H1 (cell line): ENCODE data around the gene HEPHL1. TPM values are rescaled to one million over a fixed set of nuclear protein-coding genes. Genes with fewer than 3 reads are reported as not detected.
A peak's percentile ranks its signal among the peaks of the same experiment; 100 is the strongest.

ENCODE experiments used
- CTCF ChIA-PET: fragments of 300-600 bp; sonication (Branson Sonifier 250); formaldehyde crosslinking; loops from one replicate; lab custom pipeline; 2021; ENCODE audit not compliant: partially characterized antibody; lab: Charles Lee
- POLR2A ChIA-PET: fragments of 300-600 bp; sonication (Branson Sonifier 250); formaldehyde crosslinking; loops from one replicate; lab custom pipeline; 2021; ENCODE audit warnings: inconsistent platforms; ENCODE audit not compliant: partially characterized antibody; lab: Charles Lee
- DNase-seq, 2 experiments: peaks; one replicate each; pipeline versions ENCODE4 v3.0.0 to v3.0.0-alpha.2; 2010 to 2022; ENCODE audit warnings: low spot score in 2 of 2, low read depth in 1 of 2, mixed read lengths in 1 of 2
- FAIRE-seq: peaks from 2 replicates; lab custom pipeline; 2011; peaks lifted over from hg19 to GRCh38; lab: Jason Lieb, UNC
- H2AFZ ChIP-seq: 2 replicates; pipeline ENCODE4 v1.8.1; 2012; ENCODE audit warnings: low read length, inconsistent platforms
- H2AK5ac ChIP-seq: 2 replicates; pipeline ENCODE4 v1.6.1; 2013; ENCODE audit warnings: low read depth, low read length
- H2BK120ac ChIP-seq: replicated peaks from 2 replicates; pipeline ENCODE3; 2013; ENCODE audit warnings: low read depth, low read length, inconsistent platforms
- H2BK12ac ChIP-seq: 2 replicates; pipeline ENCODE4 v1.6.1; 2013; ENCODE audit warnings: low read depth, low read length
- H2BK15ac ChIP-seq: 2 replicates; pipeline ENCODE4 v1.6.1; 2013; ENCODE audit warnings: low read length
- H2BK20ac ChIP-seq: 2 replicates; pipeline ENCODE4 v1.6.1; 2013; ENCODE audit warnings: low read length
- H2BK5ac ChIP-seq: 2 replicates; pipeline ENCODE4 v1.6.1; 2013; ENCODE audit warnings: low read depth, low read length
- H3K14ac ChIP-seq: 2 replicates; pipeline ENCODE4 v1.6.1; 2013; ENCODE audit warnings: inconsistent platforms; ENCODE audit not compliant: insufficient read length
- H3K18ac ChIP-seq: 2 replicates; pipeline ENCODE4 v1.6.1; 2013; ENCODE audit warnings: low read length; ENCODE audit errors: extremely low read depth
- H3K23ac ChIP-seq: 2 replicates; pipeline ENCODE4 v1.6.1; 2013; ENCODE audit warnings: inconsistent platforms; ENCODE audit not compliant: insufficient read length
- H3K23me2 ChIP-seq: 2 replicates; pipeline ENCODE4 v1.6.1; 2013; ENCODE audit warnings: low read depth, low read length
- H3K27ac ChIP-seq: 2 replicates; pipeline ENCODE4 v1.6.1; 2011; ENCODE audit warnings: low read depth, low read length, inconsistent platforms
- H3K27me3 ChIP-seq, 4 experiments: replicated peaks in 1 of 4; 1 replicate in 1 of 4; 2 replicates in 3 of 4; pipeline versions ENCODE4 v1.6.1 to v1.8.1; 2011 to 2013; ENCODE audit warnings: low read length in 3 of 4, mild to moderate bottlenecking in 3 of 4, inconsistent platforms in 2 of 4, mixed read lengths in 2 of 4, moderate library complexity in 1 of 4; ENCODE audit not compliant: control insufficient read depth in 3 of 4, insufficient read depth in 3 of 4; ENCODE audit errors: extremely low read depth in 1 of 4
- H3K36me3 ChIP-seq, 4 experiments: 2 replicates each; pipeline versions ENCODE4 v1.6.1 to v1.8.1; 2011 to 2013; ENCODE audit warnings: mild to moderate bottlenecking in 4 of 4, low read length in 3 of 4, moderate library complexity in 2 of 4, control low read depth in 1 of 4, inconsistent platforms in 1 of 4; ENCODE audit not compliant: insufficient read depth in 4 of 4, control insufficient read depth in 2 of 4
- H3K4ac ChIP-seq: replicated peaks from 2 replicates; pipeline ENCODE3; 2013; ENCODE audit warnings: low read length, low read depth, mixed read lengths, inconsistent platforms; ENCODE audit not compliant: insufficient read length
- H3K4me1 ChIP-seq, 4 experiments: replicated peaks in 1 of 4; 1 replicate in 1 of 4; 2 replicates in 3 of 4; pipeline versions ENCODE4 v1.6.1 to v1.8.1; 2011 to 2013; ENCODE audit warnings: low read length in 3 of 4, inconsistent platforms in 2 of 4, mixed read lengths in 1 of 4; ENCODE audit not compliant: insufficient read depth in 4 of 4, control insufficient read depth in 3 of 4
- H3K4me2 ChIP-seq, 2 experiments: 2 replicates each; pipeline versions ENCODE4 v1.6.1 to v1.8.1; 2011 to 2013; ENCODE audit warnings: low read depth in 2 of 2, low read length in 2 of 2, control low read depth in 1 of 2, inconsistent platforms in 1 of 2, mild to moderate bottlenecking in 1 of 2; ENCODE audit not compliant: insufficient read depth in 1 of 2
- H3K4me3 ChIP-seq, 4 experiments: fragments of 200-600, 300-600 bp in 1 of 4; sonication (generic), shearing (Covaris generic), sonication (Bioruptor Twin) in 1 of 4; 2 replicates each; pipeline versions ENCODE4 v1.5.1 to v1.8.1; 2011 to 2016; ENCODE audit warnings: low read length in 4 of 4, low read depth in 3 of 4, control low read depth in 2 of 4, inconsistent platforms in 2 of 4, mild to moderate bottlenecking in 2 of 4, mixed read lengths in 1 of 4, moderate library complexity in 1 of 4; ENCODE audit not compliant: insufficient read depth in 2 of 4; ENCODE audit errors: extremely low read depth in 1 of 4
- H3K56ac ChIP-seq: replicated peaks from 2 replicates; pipeline ENCODE3; 2013; ENCODE audit warnings: low read depth, mild to moderate bottlenecking, mixed read lengths, low read length, inconsistent platforms; ENCODE audit not compliant: insufficient read length
- H3K79me1 ChIP-seq: 2 replicates; pipeline ENCODE4 v1.6.1; 2013; ENCODE audit warnings: low read depth, low read length, control low read depth
- H3K79me2 ChIP-seq, 2 experiments: 2 replicates each; pipeline versions ENCODE4 v1.6.1 to v1.8.1; 2012 to 2013; ENCODE audit warnings: low read length in 2 of 2, mild to moderate bottlenecking in 2 of 2, inconsistent platforms in 1 of 2; ENCODE audit not compliant: insufficient read depth in 2 of 2, control insufficient read depth in 1 of 2
- H3K9ac ChIP-seq, 4 experiments: replicated peaks in 1 of 4; 1 replicate in 1 of 4; 2 replicates in 3 of 4; pipeline versions ENCODE4 v1.6.1 to v1.8.1; 2011 to 2013; ENCODE audit warnings: low read depth in 3 of 4, low read length in 3 of 4, control low read depth in 2 of 4, mild to moderate bottlenecking in 2 of 4, moderate library complexity in 2 of 4, inconsistent platforms in 1 of 4; ENCODE audit errors: extremely low read depth in 1 of 4
- H3K9me3 ChIP-seq, 2 experiments: 2 replicates each; pipeline versions ENCODE4 v1.6.1 to v1.8.1; 2012 to 2013; ENCODE audit warnings: mild to moderate bottlenecking in 2 of 2, moderate library complexity in 2 of 2, control low read depth in 1 of 2, inconsistent platforms in 1 of 2, low read depth in 1 of 2, low read length in 1 of 2, mixed read lengths in 1 of 2; ENCODE audit not compliant: insufficient read depth in 2 of 2
- H4K20me1 ChIP-seq, 2 experiments: replicated peaks in 1 of 2; 2 replicates each; pipeline versions ENCODE3 to v1.8.1; 2011 to 2013; ENCODE audit warnings: inconsistent platforms in 2 of 2, low read length in 2 of 2, mild to moderate bottlenecking in 1 of 2; ENCODE audit not compliant: insufficient read depth in 2 of 2, control insufficient read depth in 1 of 2
- H4K5ac ChIP-seq: 2 replicates; pipeline ENCODE4 v1.6.1; 2013; ENCODE audit warnings: low read length, low read depth, mixed read lengths, inconsistent platforms; ENCODE audit not compliant: insufficient read length
- H4K8ac ChIP-seq: 2 replicates; pipeline ENCODE4 v1.8.0; 2013; ENCODE audit warnings: mild to moderate bottlenecking, moderate library complexity, low read length, inconsistent platforms; ENCODE audit not compliant: insufficient read depth; ENCODE audit errors: extremely low read depth
- H4K91ac ChIP-seq: replicated peaks from 2 replicates; pipeline ENCODE3; 2013; ENCODE audit warnings: low read length, mixed read lengths, inconsistent platforms; ENCODE audit not compliant: insufficient read length
- BRCA1 ChIP-seq: IDR thresholded peaks from 2 replicates; pipeline ENCODE4 v1.6.1; 2012; ENCODE audit warnings: low read depth, low read length, improper control_type of control experiment
- EZH2 ChIP-seq: fragments of 200-600 bp; sonication (generic); IDR thresholded peaks from 2 replicates; pipeline ENCODE4 v1.7.1; 2012; ENCODE audit warnings: low read depth, mild to moderate bottlenecking, moderate library complexity, low read length, inconsistent platforms; ENCODE audit not compliant: severe bottlenecking
- JUN ChIP-seq: IDR thresholded peaks from 2 replicates; pipeline ENCODE4 v1.6.1; 2011; ENCODE audit warnings: low read depth, mild to moderate bottlenecking, improper control_type of control experiment, low read length
- JUND ChIP-seq: IDR thresholded peaks from 2 replicates; pipeline ENCODE4 v1.6.1; 2011; ENCODE audit warnings: mild to moderate bottlenecking, improper control_type of control experiment, low read length
- NANOG ChIP-seq: IDR thresholded peaks from 2 replicates; pipeline ENCODE4 v1.6.1; 2011; ENCODE audit warnings: low read length, low read depth, mild to moderate bottlenecking, inconsistent platforms; ENCODE audit not compliant: insufficient read depth, poor library complexity, severe bottlenecking
- POLR2A ChIP-seq, 2 experiments: IDR thresholded peaks; 1 replicate in 1 of 2; 2 replicates in 1 of 2; pipeline ENCODE4 v1.6.1; 2011; ENCODE audit warnings: low read depth in 2 of 2, low read length in 2 of 2, mild to moderate bottlenecking in 2 of 2; ENCODE audit errors: control extremely low read depth in 1 of 2
- SAP30 ChIP-seq: fragments of 300-600 bp; sonication (generic); IDR thresholded peaks from 2 replicates; pipeline ENCODE4 v1.7.1; 2012; ENCODE audit warnings: low read length, moderate library complexity, mild to moderate bottlenecking, inconsistent platforms; ENCODE audit not compliant: insufficient read depth, insufficient replicate concordance
- SIN3A ChIP-seq, 2 experiments: IDR thresholded peaks in 1 of 2; conservative IDR thresholded peaks in 1 of 2; 2 replicates each; pipeline ENCODE4 v1.6.1; 2011 to 2012; ENCODE audit warnings: low read length in 2 of 2, improper control_type of control experiment in 1 of 2, low read depth in 1 of 2, mild to moderate bottlenecking in 1 of 2
- SIX5 ChIP-seq: IDR thresholded peaks from 2 replicates; pipeline ENCODE4 v1.6.1; 2011; ENCODE audit warnings: mild to moderate bottlenecking, low read depth, low read length
- SP1 ChIP-seq: IDR thresholded peaks from 2 replicates; pipeline ENCODE4 v1.6.1; 2011; ENCODE audit warnings: low read depth, low read length
- SP2 ChIP-seq: IDR thresholded peaks from 2 replicates; pipeline ENCODE4 v1.6.1; 2012; ENCODE audit warnings: mild to moderate bottlenecking, low read length, inconsistent platforms
- TBP ChIP-seq: IDR thresholded peaks from 2 replicates; pipeline ENCODE4 v1.6.1; 2011; ENCODE audit warnings: low read depth, low read length, improper control_type of control experiment
- polyA plus RNA-seq, 7 experiments: library from polyadenylated mRNA; depleted of rRNA in 3 of 7; stranded (reverse) in 5 of 7; unstranded in 2 of 7; fragments of >200 nt in 5 of 7; fragments of 200-250 nt in 2 of 7; gene quantifications; 1 replicate in 5 of 7; 2 replicates in 1 of 7; 4 replicates in 1 of 7; pipeline versions ENCODE4 v1.2.1 to v1.2.3, GENCODE V29; 2011 to 2013; ENCODE audit warnings: missing spikeins in 2 of 7, mixed read lengths in 2 of 7
- total RNA-seq: library from RNA; stranded (reverse); fragmentation: NEBNext Ultra II Directional; extraction: Animal tissue kit (Norgen Biotek cat#: 25700); gene quantifications from 2 replicates; pipeline ENCODE4 v1.2.1, GENCODE V29; 2021
- TF ChIP-seq, protein P1 (sequence below): IDR thresholded peaks from 2 replicates; pipeline ENCODE4 v1.6.1; 2012; ENCODE audit warnings: inconsistent platforms
- TF ChIP-seq, protein P2 (sequence below): IDR thresholded peaks from 2 replicates; pipeline ENCODE4 v1.6.1; 2012; ENCODE audit warnings: inconsistent platforms

The HEPHL1 gene
- total and polyA plus RNA-seq, 2 of the 8 experiments (the other 6 are each of a cell fraction or from before 2014, with no cell fraction given) = 0.09 to 0.11 TPM

DNA sequence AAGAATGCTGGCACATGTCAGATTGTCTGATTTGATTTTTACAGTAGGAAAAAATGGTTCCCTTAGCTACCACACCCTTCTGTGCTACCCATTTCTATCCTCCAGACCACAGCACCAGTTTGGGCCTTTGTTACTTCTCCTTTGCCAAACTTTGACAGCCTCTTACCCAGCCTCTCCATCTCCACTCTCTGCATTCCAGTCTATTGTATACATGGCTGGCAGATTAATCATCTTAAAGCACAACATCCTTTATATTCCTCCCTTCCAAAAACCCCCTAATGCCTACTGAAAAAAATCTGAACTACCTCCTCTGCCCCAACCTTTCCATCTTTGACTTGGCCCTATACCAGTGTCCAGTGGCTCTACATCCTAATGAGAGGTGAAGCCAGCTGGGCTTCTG is 96.7 kb downstream of the HEPHL1 start:
- CTCF ChIA-PET = interaction anchor here (1.5 to 1.7 kb wide), 2 partner anchors 10 to 66 kb away, joined by 3 to 4 read pairs; partner anchors contain the start of gene PANX1
- H4K5ac ChIP-seq = no peak overlapping the region
- H3K23me2 ChIP-seq = no peaks in the 10 kb centered on the region; the same call in 1 of the 2 replicates
- peak overlapping the region; percentile 94 for H4K91ac ChIP-seq
- no peak overlapping the region for H2AFZ ChIP-seq
- H2BK5ac ChIP-seq = no peak overlapping the region
- H2AK5ac ChIP-seq = no peak overlapping the region
- H3K9ac ChIP-seq = no peak overlapping the region
- H3K79me1 ChIP-seq = no peaks in the 10 kb centered on the region; the same call in 1 of the 2 replicates
- H3K4me1 ChIP-seq = peaks cover 5 to 19% (median 14%) of the 10 kb centered on the region in 4 experiments; a peak in 6 of 7 replicates
- TF ChIP-seq EZH2 (no peak), POLR2A (IDR thresholded peaks at IDR 0.05; ENCODE audit: control extremely low read depth in 1 of 2, low read depth in 2 of 2, low read length in 2 of 2) (no peak), JUN (no peak), TBP (no peak), JUND (no peak), BRCA1 (no peak), SP1 (no peak), SP2 (no peak), SIX5 (no peak), SIN3A (conservative IDR thresholded peaks at IDR 0.05 in 1 of 2, IDR thresholded peaks at IDR 0.05 in 1 of 2; ENCODE audit: low read depth in 1 of 2, low read length in 2 of 2) (no peak), SAP30 (no peak), NANOG (no peak)
- TF ChIP-seq, protein P1, sequence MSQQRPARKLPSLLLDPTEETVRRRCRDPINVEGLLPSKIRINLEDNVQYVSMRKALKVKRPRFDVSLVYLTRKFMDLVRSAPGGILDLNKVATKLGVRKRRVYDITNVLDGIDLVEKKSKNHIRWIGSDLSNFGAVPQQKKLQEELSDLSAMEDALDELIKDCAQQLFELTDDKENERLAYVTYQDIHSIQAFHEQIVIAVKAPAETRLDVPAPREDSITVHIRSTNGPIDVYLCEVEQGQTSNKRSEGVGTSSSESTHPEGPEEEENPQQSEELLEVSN = no peak
- TF ChIP-seq, protein P2, sequence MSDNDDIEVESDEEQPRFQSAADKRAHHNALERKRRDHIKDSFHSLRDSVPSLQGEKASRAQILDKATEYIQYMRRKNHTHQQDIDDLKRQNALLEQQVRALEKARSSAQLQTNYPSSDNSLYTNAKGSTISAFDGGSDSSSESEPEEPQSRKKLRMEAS = no peak
- no peaks in the 10 kb centered on the region for H3K36me3 ChIP-seq
- no peaks in the 10 kb centered on the region for H4K20me1 ChIP-seq
- no peak overlapping the region for H4K8ac ChIP-seq
- POLR2A ChIA-PET = interaction anchor here (1.5 to 3.3 kb wide), 2 partner anchors 9 to 11 kb away, joined by 3 to 32 read pairs; partner anchors contain the start of gene PANX1
- H3K4me3 ChIP-seq = no peak overlapping the region
- peaks cover 0 to 3% of the 10 kb centered on the region in 2 experiments; a peak in 2 of 4 replicates for H3K79me2 ChIP-seq
- no peak for DNase-seq
- H3K4ac ChIP-seq = peak overlapping the region; percentile 44
- no peaks in the 10 kb centered on the region for H3K9me3 ChIP-seq
- FAIRE-seq = no peak
- H3K27ac ChIP-seq = no peak overlapping the region
- 0 out of 2 replicates have a peak overlapping the region, but pooled peaks have one; percentile 57 for H2BK20ac ChIP-seq
- no peak overlapping the region for H2BK120ac ChIP-seq
- no peak overlapping the region for H3K23ac ChIP-seq
- H3K27me3 ChIP-seq = no peaks in the 10 kb centered on the region
- H3K14ac ChIP-seq = no peak overlapping the region
- H3K56ac ChIP-seq = no peak overlapping the region
- H2BK15ac ChIP-seq = 0 out of 2 replicates have a peak overlapping the region, but pooled peaks have one; percentile 7
- H3K4me2 ChIP-seq = no peak overlapping the region
- no peak overlapping the region for H3K18ac ChIP-seq
- peak overlapping the region; percentile 61; the same call in 1 of the 2 replicates for H2BK12ac ChIP-seq
